Neural crest cell (in vitro differentiated cells): ENCODE results near the gene LAPTM5. TPM values are rescaled to one million over a fixed set of nuclear protein-coding genes. Genes with fewer than 3 reads are reported as not detected.

Experiments used
- DNase-seq: peaks from one replicate; pipeline ENCODE4 v3.0.0; 2021; ENCODE audit warnings: low read depth, mixed read lengths, low spot score
- H3K27ac Mint-ChIP-seq: one replicate; pipeline ENCODE4 v1.8.0; 2021; ENCODE audit warnings: mild to moderate bottlenecking, mixed read lengths; ENCODE audit not compliant: unreplicated experiment
- H3K27me3 Mint-ChIP-seq: 2 replicates; pipeline ENCODE4 v1.8.0; 2021; ENCODE audit warnings: low read depth, mild to moderate bottlenecking, mixed read lengths
- H3K36me3 Mint-ChIP-seq: 2 replicates; pipeline ENCODE4 v1.8.0; 2021; ENCODE audit warnings: low read depth, mild to moderate bottlenecking, mixed read lengths
- H3K4me1 Mint-ChIP-seq: 2 replicates; pipeline ENCODE4 v1.8.0; 2021; ENCODE audit warnings: mixed read lengths
- H3K4me3 Mint-ChIP-seq: one replicate; pipeline ENCODE4 v1.8.0; 2021; ENCODE audit warnings: mild to moderate bottlenecking, mixed read lengths
- H3K9me3 Mint-ChIP-seq: 2 replicates; pipeline ENCODE4 v1.8.0; 2021; ENCODE audit warnings: mixed read lengths
- CTCF ChIP-seq: fragments of 200-600 bp; sonication (generic); conservative IDR thresholded peaks from 2 replicates; pipeline ENCODE4 v1.5.0; 2021; ENCODE audit warnings: antibody characterized with exemption, mild to moderate bottlenecking
- total RNA-seq: library from RNA; stranded (reverse); gene quantifications from 2 replicates; pipeline ENCODE4 v1.2.1, GENCODE V29; 2021

The LAPTM5 gene
- total RNA-seq, 1 donor from 2014 or later: 1.5 TPM

GRCh38 chr1:30728340-30728739 lies 29.2 kb downstream of the LAPTM5 start:
- H3K36me3 Mint-ChIP-seq: no peaks in the 10 kb centered on the region
- no peaks in the 10 kb centered on the region for H3K9me3 Mint-ChIP-seq

GRCh38 chr1:30727824-30728223 lies 29.8 kb downstream of the LAPTM5 start:
- H3K9me3 Mint-ChIP-seq: no peaks in the 10 kb centered on the region
- DNase-seq: no peak
- H3K4me3 Mint-ChIP-seq: no peak overlapping the region
- peak overlapping the region; percentile 54 for H3K27ac Mint-ChIP-seq
- H3K4me1 Mint-ChIP-seq: peaks cover 61% of the 10 kb centered on the region
- no peaks in the 10 kb centered on the region for H3K36me3 Mint-ChIP-seq
- no peaks in the 10 kb centered on the region for H3K27me3 Mint-ChIP-seq
- no peak for TF ChIP-seq CTCF

More at GRCh38 chr1:30728340-30728739, 29.2 kb downstream of the LAPTM5 start:
- Mint-ChIP-seq H3K27me3 (no peaks in the 10 kb centered on the region), H3K4me3 (peak overlapping the region; percentile 4), H3K27ac (no peak overlapping the region), H3K4me1 (peaks cover 65% of the 10 kb centered on the region)
- no peak for TF ChIP-seq CTCF
- DNase-seq: no peak

GRCh38 chr1:30726773-30727684 lies 30.5 kb downstream of the LAPTM5 start:
- H3K27ac Mint-ChIP-seq: no peak overlapping the region
- no peak for TF ChIP-seq CTCF

GRCh38 chr1:30726236-30726635 lies 31.3 kb downstream of the LAPTM5 start:
- TF ChIP-seq CTCF: no peak
- Mint-ChIP-seq H3K4me3 (peak overlapping the region; percentile 38), H3K36me3 (no peaks in the 10 kb centered on the region), H3K27ac (no peak overlapping the region), H3K9me3 (no peaks in the 10 kb centered on the region), H3K27me3 (no peaks in the 10 kb centered on the region), H3K4me1 (peaks cover 50% of the 10 kb centered on the region)
- no peak for DNase-seq

More at GRCh38 chr1:30726773-30727684, 30.5 kb downstream of the LAPTM5 start:
- no peak overlapping the region for H3K4me3 Mint-ChIP-seq
- no peaks in the 10 kb centered on the region for H3K9me3 Mint-ChIP-seq
- no peaks in the 10 kb centered on the region for H3K36me3 Mint-ChIP-seq
- H3K27me3 Mint-ChIP-seq: no peaks in the 10 kb centered on the region
- peaks cover 55% of the 10 kb centered on the region for H3K4me1 Mint-ChIP-seq
- DNase-seq: no peak

- Mint-ChIP-seq H3K36me3 (no peaks in the 10 kb centered on the region), H3K27ac (no peak overlapping the region)
- no peak for TF ChIP-seq CTCF
Observed at GRCh38 chr1:30725450-30726095, 32.0 kb downstream of the LAPTM5 start.

More at GRCh38 chr1:30725450-30726095, 32.0 kb downstream of the LAPTM5 start:
- H3K27me3 Mint-ChIP-seq: no peaks in the 10 kb centered on the region
- DNase-seq: no peak
- peak overlapping the region; percentile 38 for H3K4me3 Mint-ChIP-seq
- peaks cover 43% of the 10 kb centered on the region for H3K4me1 Mint-ChIP-seq
- no peaks in the 10 kb centered on the region for H3K9me3 Mint-ChIP-seq
